ENCODE results near the gene MRTFA.

The MRTFA gene

DNA sequence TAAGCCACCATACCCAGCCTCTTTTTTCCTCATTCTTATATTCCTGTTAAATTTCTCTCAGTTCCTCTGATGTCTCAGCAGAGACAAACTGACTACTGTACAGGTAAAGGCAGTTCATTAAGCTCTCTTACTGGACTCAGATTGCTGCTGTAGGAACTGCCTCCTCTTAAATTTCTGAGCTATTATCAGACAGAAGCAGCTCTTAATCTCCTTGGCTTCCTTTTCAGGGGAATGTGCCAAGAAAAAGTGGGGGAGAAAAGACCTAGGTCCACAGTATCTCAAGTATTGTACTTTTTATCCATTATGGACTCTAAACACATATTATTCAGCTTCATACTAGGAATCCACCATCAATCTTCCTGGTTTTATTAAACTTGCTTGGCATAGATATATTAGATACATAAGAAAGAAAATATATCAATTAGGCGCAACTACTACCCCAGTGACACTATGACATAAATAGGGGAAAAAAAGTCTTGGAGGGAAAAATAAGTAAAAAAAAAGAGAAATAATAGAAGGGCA lies 26.1 kb downstream of the MRTFA start:
- DNase-seq (ENCODE audit: low spot score) = no peak
- in situ Hi-C loops (cut with MboI; ENCODE audit: low pct_unique_long_range_greater_than_20kb, low sequenced_read_pairs, unreplicated experiment) = no loop called here
- TF ChIP-seq, protein P1, sequence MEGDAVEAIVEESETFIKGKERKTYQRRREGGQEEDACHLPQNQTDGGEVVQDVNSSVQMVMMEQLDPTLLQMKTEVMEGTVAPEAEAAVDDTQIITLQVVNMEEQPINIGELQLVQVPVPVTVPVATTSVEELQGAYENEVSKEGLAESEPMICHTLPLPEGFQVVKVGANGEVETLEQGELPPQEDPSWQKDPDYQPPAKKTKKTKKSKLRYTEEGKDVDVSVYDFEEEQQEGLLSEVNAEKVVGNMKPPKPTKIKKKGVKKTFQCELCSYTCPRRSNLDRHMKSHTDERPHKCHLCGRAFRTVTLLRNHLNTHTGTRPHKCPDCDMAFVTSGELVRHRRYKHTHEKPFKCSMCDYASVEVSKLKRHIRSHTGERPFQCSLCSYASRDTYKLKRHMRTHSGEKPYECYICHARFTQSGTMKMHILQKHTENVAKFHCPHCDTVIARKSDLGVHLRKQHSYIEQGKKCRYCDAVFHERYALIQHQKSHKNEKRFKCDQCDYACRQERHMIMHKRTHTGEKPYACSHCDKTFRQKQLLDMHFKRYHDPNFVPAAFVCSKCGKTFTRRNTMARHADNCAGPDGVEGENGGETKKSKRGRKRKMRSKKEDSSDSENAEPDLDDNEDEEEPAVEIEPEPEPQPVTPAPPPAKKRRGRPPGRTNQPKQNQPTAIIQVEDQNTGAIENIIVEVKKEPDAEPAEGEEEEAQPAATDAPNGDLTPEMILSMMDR (IDR thresholded peaks at IDR 0.05; ENCODE audit: extremely low read depth, insufficient read depth, missing control alignments) = no peak

DNA sequence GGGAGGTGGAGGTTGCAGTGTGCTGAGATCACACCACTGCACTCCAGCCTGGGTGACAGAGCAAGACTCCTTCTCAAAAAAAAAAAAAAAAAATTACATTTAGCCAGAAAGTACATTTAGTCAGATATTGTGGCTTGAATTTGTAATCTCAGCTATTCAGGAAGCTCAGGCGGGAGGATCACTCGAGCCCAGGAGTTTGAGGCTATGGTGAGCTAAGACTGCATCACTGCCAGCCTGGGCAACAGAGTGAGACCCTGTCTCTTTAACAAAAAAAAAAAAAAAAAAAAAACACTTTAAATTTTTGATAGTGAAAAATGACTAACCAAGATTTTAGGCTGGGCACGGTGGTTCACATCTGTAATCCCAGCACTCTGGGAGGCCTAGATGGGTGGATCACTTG lies 27.3 kb downstream of the MRTFA start:
- TF ChIP-seq, protein P1 (IDR thresholded peaks at IDR 0.05; ENCODE audit: extremely low read depth, insufficient read depth, missing control alignments) = no peak
- no peak for DNase-seq (ENCODE audit: low spot score)
- in situ Hi-C loops (cut with MboI; ENCODE audit: low pct_unique_long_range_greater_than_20kb, low sequenced_read_pairs, unreplicated experiment) = no loop called here

DNA sequence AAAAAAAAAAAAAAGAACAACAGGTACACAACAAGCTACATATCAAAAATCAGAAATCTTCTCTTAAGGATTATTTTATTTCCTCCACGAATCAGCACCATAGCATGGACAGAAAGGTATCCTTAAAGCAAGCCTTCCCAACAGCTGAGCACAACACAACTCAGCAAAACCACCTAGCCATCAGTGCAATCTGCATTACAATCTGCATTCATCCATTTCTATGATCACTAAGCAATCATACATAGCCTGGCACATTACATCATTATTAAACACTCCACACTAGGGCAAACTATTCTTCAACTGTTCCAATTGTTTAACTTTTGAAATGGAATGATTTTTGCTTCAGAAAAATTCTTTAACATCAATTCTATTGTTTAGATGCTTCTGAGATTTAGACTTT lies 29.0 kb downstream of the MRTFA start:
- TF ChIP-seq, protein P1 (IDR thresholded peaks at IDR 0.05; ENCODE audit: extremely low read depth, insufficient read depth, missing control alignments) = no peak
- DNase-seq (ENCODE audit: low spot score) = no peak
- in situ Hi-C loops (cut with MboI; ENCODE audit: low pct_unique_long_range_greater_than_20kb, low sequenced_read_pairs, unreplicated experiment) = no loop called here

GRCh38 chr22:40606306-40606705 lies 30.2 kb downstream of the MRTFA start:
- in situ Hi-C loops (cut with MboI; ENCODE audit: low pct_unique_long_range_greater_than_20kb, low sequenced_read_pairs, unreplicated experiment) = no loop called here
- no peak for DNase-seq (ENCODE audit: low spot score)
- TF ChIP-seq, protein P1 (IDR thresholded peaks at IDR 0.05; ENCODE audit: extremely low read depth, insufficient read depth, missing control alignments) = no peak

GRCh38 chr22:40605761-40606160 lies 30.8 kb downstream of the MRTFA start:
- in situ Hi-C loops (cut with MboI; ENCODE audit: low pct_unique_long_range_greater_than_20kb, low sequenced_read_pairs, unreplicated experiment) = no loop called here
- DNase-seq (ENCODE audit: low spot score) = no peak
- TF ChIP-seq, protein P1 (IDR thresholded peaks at IDR 0.05; ENCODE audit: extremely low read depth, insufficient read depth, missing control alignments) = no peak

- TF ChIP-seq, protein P1 (IDR thresholded peaks at IDR 0.05; ENCODE audit: extremely low read depth, insufficient read depth, missing control alignments) = no peak
- DNase-seq (ENCODE audit: low spot score) = no peak
- in situ Hi-C loops (cut with MboI; ENCODE audit: low pct_unique_long_range_greater_than_20kb, low sequenced_read_pairs, unreplicated experiment) = no loop called here
Measured at GRCh38 chr22:40603088-40603605, 33.4 kb downstream of the MRTFA start.
